GM18499 (cell line): Measurements from ENCODE around the gene TMEM135.
"Not testable (repeated sequence)": the region's sequence is repeated elsewhere in the genome, so short reads cannot be mapped to it uniquely, and the experiment has no call there.

Source experiments
- ATAC-seq: cut with Tn5 transposase; IDR thresholded peaks from one replicate; pipeline ENCODE4 v1.9.1; 2021; ENCODE audit warnings: moderate number of reproducible peaks; ENCODE audit not compliant: insufficient read depth, unreplicated experiment

Gene TMEM135

DNA sequence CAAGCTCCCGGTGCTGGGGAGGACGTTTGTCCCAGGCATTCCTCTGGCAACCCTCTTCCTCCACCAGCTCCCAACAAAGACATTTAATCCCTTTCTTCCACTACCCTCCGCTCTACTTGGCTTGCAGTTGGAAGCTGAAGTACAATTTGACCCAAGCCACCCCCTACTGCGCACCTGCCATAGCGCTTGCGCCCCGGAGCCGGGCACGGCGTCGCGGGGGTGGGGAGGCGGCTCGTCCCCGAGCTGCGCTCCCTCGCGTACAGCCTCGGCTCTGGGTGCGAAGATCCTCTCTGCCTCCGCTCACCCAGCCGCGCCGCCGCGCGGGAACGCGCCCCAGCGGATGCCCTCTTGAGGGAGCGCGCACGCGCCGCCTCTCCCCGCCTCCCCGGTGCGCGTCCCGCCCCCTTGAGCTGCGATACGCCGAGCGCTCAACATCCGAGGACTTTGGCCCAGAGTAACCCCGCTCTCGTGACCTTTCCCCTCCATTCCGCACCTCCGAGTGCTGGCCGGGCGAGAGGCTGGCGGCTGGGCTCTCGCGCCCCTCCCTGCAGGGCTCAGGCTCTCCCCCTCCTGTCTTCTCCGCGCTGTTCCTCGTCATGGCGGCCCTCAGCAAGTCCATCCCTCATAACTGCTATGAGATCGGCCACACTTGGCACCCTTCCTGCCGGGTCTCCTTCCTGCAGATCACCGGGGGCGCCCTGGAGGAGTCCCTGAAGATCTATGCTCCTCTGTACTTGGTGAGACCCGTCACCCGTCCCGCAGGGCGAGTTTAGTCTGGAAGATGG is at the start of gene TMEM135:
TMEM135 (plus strand) TSS at position 485 of the 785 bp plus-strand sequence; CDS start at position 597, 112 bp downstream.
- peak; percentile 97 for ATAC-seq

GRCh38 chr11:86988351-86988881 is 49.3 kb upstream of the TMEM135 start:
- ATAC-seq: no peak

- ATAC-seq: no peak
Measured at GRCh38 chr11:86990031-86990430, 47.7 kb upstream of the TMEM135 start.

DNA sequence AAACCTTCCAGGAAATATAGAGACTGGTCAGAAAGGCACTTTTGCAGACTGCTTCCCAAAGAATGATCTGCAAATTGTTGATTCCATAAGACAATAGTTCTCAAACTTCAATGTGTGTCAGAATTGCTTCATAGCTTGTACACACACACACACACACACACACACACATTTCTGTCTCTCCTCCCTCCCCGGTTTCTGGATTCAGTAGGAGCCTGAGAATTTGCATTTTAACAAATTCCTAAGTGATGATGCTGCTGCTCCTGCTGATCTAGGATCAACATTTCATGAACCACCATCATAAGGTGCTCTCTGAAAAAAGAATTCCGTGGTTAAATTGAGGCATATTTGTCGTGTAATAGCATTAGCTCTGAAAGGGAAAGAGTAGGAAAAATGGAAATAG is 47.2 kb upstream of the TMEM135 start:
- no peak for ATAC-seq

DNA sequence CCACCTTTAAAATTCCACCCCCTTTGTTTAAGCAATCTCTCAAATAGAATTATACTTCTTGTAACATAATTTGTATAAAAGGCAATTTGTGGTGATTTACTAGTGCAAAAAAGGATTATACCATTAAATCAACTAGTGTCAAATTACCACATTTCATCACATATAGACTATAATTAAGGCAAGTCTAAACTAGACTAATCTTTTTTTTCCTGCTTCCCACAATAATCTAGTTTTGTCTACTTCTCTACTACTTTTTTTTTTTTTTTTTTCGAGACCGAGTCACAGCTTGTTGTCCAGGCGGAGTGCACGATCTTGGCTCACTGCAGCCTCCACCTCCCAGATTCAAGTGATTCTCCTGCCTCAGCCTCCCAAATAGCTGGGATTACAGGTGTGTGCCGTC is 46.4 kb upstream of the TMEM135 start:
- ATAC-seq: no peak

- ATAC-seq: not testable (repeated sequence)
Measured at GRCh38 chr11:86992340-86992739, 45.4 kb upstream of the TMEM135 start.

DNA sequence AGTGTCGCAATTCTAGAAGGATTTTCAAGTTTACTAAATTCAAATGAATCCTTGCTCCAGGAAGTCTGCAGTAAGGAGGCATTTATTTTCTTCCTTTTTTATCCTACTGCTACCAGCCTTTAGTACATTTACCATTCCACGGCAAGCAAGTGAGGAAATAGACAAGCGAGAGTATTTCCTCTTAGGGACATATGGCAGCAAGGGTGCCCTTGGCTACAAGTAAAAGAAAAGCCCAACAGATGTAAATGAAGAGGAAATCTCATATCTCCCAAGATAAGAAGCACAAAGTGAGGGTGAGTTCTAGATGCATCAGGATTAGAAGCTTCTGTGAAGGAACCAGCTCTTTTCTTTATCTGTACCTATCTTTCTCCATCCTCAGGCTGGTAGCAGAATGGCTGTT is 44.7 kb upstream of the TMEM135 start:
- ATAC-seq: no peak

GRCh38 chr11:86996953-86997570 is 40.7 kb upstream of the TMEM135 start:
- no peak for ATAC-seq

- no peak for ATAC-seq
Measured at GRCh38 chr11:86999388-86999787, 38.3 kb upstream of the TMEM135 start.

GRCh38 chr11:86999859-87000753 is 37.6 kb upstream of the TMEM135 start:
- ATAC-seq: no peak

DNA sequence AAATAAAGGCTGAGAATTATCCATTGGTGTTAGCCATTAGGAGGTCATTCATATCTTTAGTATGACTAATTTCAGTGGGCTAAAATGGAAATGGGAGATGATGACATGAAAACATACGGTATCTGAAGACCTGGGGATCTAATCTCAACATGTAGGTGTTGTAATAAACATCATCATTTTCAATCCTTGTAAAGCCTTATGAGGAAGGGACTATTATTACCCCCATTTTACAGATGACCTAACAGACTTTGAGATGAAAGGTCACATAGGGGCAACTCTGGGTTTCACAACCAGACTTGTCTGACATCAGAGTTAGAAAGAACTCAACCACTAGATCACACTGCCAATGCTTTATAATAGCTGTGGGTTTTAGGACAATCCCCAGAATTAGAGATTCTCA is 34.8 kb upstream of the TMEM135 start:
- ATAC-seq: no peak

DNA sequence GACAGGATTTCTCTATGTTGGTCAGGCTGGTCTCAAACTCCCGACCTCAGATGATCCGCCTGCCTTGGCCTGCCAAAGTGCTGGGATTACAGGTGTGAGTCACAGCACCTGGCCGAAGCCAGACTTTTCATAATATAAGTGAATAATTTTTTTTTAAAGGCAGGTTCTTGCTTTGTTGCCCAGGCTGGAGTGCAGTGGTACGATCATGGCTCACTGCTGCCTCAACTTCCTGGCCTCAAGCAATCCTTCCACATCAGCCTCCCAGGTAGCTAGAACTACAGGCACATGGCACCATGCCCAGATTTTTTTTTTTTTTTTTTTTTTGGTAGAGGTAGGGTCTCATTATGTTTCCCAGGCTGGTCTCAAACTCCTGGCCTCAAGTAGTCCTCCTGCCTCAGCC is 33.5 kb upstream of the TMEM135 start:
- not testable (repeated sequence) for ATAC-seq

DNA sequence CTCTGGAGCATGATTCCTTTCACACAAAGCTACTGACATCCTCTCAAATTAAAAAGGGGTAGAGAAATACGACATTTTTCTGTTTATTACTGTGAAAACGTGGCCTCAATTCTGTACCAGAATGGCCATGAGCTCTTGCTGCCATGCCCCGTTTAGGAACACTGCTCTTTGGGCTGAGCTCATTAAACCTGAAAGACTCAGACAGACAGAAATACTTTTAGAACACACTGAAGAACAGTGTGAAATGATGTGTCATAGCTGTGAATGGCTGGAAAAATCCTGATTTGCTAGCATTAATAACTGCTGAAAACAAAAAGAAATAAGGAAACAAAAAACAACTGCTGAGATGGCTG is 32.2 kb upstream of the TMEM135 start:
- ATAC-seq: no peak

GRCh38 chr11:87006035-87006434 is 31.7 kb upstream of the TMEM135 start:
- ATAC-seq: no peak

DNA sequence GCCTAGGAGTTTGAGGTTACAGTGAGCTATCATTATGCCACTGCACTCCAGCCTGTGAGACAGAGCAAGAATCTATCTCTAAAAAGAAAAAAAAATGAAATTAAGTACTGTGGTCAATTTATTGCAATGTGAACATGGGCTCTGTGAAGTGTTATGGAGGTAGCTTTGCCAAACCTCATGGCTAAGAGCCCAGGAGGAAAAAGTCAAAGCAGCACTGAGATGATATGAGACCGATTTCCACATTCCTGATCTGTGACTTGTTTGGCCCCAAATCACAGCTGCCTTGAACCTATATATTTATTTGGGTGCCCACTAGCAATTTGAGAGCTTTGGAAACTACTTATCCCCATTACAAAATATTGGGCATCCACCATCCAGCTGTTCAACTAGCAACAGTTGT is 29.8 kb upstream of the TMEM135 start:
- no peak for ATAC-seq

DNA sequence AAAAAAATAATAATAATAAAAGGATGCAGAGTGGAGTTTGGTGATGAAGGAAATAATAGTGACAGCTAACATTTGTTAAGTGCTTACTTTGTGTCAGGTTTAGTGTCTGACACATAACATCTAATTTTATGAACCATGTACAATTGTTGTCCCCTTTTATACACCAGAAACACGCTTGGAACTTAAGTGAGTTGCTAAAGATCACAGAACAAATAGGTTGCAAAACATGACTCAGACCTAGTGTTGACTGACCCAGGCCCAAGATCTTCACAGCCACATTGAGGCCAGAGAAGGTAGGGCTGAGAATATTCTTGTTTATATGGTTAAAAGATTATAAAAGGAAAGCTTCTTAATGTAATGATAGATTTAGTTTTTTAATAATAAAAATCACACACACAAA is 25.6 kb upstream of the TMEM135 start:
- no peak for ATAC-seq

- no peak for ATAC-seq
Measured at GRCh38 chr11:87012673-87013072, 25.1 kb upstream of the TMEM135 start.

GRCh38 chr11:87013912-87014825 is 23.6 kb upstream of the TMEM135 start:
- no peak for ATAC-seq

GRCh38 chr11:87015645-87016044 is 22.1 kb upstream of the TMEM135 start:
- ATAC-seq: no peak
